ENCODE measurements around the gene HS6ST2. TPM values are rescaled to one million over a fixed set of nuclear protein-coding genes. Genes with fewer than 3 reads are reported as not detected.

The HS6ST2 gene
- total RNA-seq, 1 donor from 2014 or later, result 23.4 TPM

DNA sequence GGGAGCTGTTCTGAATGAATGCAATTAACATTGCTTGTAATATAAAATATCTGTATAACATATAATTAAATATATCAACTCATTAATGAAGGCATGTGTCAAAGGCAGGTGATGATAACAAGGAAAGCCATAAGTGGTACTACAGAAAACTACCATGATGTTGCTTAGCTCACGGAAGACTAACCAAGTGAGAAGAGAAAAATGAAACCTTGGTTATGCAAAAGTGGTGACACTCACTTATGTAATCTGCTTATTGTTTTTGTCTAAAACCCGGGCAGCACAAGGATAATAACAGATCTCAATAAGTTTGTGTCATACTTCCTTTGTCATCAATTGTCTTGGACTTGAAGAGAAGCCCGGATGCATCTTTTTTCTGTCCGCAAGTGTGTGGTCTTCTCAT is 156.4 kb downstream of the HS6ST2 start:
- DNase-seq (ENCODE audit: low spot score), result no peak

DNA sequence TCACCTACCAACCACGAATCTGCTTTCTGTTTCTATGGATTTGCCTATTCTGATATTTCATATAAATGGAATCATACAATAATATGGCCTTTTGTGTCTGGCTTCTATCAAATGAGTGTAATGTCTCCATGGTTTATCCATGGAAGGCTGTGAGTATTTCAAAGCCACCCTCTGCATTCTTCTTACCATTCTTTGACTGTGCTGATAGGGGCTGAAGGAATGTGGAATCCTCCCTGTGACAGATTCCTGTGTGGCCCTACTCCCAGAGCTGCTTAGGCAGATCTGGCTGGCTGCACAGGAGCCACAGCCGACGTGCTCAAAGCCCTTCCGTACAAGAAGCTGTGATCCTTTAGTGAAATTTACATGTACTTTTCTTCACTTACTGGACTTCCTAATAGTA is 163.2 kb downstream of the HS6ST2 start:
- peak; percentile 53 for DNase-seq (ENCODE audit: low spot score)

DNA sequence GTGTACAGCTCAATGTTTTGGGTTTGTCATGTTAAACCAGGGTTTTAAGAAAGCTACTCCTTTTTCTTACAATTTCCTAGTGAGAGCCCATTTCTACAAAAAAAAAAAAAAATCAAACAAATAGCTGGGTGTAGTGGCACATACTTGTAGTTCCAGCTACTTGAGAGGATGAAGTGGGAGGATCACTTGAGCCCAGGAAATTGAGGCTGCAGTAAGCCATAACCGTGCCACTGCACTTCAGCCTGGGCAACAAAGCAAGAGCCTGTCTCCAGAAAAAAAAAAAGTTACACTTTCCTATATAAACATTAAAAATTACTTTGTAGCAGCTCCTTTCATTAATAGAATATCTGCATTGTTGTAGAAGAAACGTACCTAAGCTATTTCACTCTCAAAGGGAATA is 166.7 kb downstream of the HS6ST2 start:
- no peak for DNase-seq (ENCODE audit: low spot score)

DNA sequence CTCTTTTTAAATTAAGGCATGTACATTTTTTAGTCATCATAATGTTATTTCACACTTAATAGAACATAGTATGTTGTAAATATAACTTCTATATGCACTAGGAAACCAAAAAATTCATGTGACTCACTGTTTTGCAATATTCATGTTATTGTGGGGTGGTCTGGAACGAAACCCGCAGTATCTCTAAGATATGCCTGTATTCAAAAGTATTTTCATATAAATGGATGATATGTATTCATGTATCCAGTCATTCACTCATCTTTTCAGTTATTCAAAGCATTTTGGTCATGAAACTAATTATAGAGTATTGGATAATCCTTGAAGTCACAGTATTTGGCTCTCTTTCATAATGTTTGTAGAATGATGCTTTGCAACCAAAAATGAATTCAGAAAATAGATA is 168.1 kb downstream of the HS6ST2 start:
- DNase-seq (ENCODE audit: low spot score), result no peak

DNA sequence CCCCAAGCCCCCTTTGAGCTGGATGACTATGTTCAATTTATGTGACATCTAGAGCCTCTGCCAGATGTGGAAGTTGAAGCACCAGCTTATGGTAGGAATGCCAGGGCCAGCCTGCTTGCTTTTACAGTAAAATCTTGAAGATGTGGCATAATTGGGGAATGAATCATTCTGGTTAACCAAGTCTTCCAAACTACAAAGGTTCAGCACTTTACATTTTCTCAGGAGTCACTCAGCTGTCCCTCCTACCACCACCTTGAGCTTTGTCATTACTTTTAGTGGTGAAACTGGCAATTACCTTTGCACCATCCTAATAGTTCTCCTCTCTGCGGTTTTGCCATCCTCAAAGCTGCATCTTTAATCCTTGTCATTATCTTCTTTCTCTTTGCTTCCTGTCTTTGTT is 172.2 kb downstream of the HS6ST2 start:
- DNase-seq (ENCODE audit: low spot score), result peak; percentile 25

GRCh38 chrX:132778917-132779316 is 179.5 kb downstream of the HS6ST2 start:
- no peak for DNase-seq (ENCODE audit: low spot score)

DNA sequence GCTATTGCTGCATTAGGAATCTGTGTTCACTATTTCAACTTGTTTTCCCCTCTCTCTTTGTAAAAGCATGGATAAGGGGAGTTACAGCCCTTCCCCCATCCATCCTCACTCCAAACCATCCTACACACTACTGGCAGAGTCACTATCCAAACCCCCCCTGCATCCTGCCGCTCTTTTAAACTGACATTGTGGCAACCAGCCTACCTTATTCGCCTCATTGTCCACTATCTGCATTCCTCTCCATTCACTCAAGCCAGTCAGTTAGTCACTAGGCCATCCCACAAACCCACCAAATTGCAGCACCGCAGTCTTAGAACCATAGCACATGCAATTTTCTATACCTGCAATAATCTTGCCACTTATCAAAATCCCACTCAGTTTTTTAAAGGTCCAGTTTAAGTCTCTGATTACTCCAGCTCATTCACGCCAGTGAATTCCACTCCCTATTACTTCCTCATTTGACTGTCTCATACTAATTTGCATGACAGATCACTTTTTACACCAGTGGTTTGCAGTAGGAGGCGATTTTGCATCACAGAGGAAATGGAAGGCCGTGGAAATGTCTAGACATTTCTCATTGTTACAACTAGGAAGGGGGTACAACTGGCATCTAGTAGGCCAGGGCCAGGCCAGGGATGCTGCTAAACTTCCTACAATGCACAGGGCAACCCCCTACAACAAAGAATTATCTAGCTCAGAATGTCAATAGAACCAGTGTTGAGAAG is 181.8 kb downstream of the HS6ST2 start:
- DNase-seq (ENCODE audit: low spot score), result no peak

GRCh38 chrX:132775263-132775823 is 183.1 kb downstream of the HS6ST2 start:
- DNase-seq (ENCODE audit: low spot score), result no peak

- peak; percentile 92 for DNase-seq (ENCODE audit: low spot score)
Measured at GRCh38 chrX:132774010-132774714, 184.3 kb downstream of the HS6ST2 start.

GRCh38 chrX:132769609-132770008 is 188.8 kb downstream of the HS6ST2 start:
- DNase-seq (ENCODE audit: low spot score), result no peak

- no peak for DNase-seq (ENCODE audit: low spot score)
Measured at GRCh38 chrX:132766452-132766851, 192.0 kb downstream of the HS6ST2 start.

GRCh38 chrX:132763528-132763927 is 194.9 kb downstream of the HS6ST2 start:
- DNase-seq (ENCODE audit: low spot score), result no peak

DNA sequence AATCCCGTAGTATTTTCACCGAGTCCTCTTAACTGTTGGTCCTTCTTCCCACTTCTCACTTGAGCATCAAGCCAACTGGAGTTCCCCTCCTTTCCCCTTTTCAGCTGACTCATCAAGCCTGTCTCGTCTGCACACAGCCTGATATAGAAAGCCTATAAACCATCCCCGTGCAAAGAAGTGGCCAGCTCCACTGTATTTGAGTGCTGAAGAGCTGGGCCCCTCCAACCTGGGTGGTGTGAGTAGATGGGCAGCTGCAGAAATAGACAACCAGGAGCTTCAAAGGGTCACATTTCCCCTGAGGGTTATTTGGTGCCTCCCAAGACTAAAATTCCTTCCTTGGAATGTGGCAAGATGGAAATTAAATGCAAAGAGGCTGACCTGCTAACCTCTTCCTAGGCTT is 199.7 kb downstream of the HS6ST2 start:
- DNase-seq (ENCODE audit: low spot score), result peak; percentile 63

- no peak for DNase-seq (ENCODE audit: low spot score)
Measured at GRCh38 chrX:132757066-132757623, 201.3 kb downstream of the HS6ST2 start.

GRCh38 chrX:132756439-132756838 is 202.0 kb downstream of the HS6ST2 start:
- no peak for DNase-seq (ENCODE audit: low spot score)

DNA sequence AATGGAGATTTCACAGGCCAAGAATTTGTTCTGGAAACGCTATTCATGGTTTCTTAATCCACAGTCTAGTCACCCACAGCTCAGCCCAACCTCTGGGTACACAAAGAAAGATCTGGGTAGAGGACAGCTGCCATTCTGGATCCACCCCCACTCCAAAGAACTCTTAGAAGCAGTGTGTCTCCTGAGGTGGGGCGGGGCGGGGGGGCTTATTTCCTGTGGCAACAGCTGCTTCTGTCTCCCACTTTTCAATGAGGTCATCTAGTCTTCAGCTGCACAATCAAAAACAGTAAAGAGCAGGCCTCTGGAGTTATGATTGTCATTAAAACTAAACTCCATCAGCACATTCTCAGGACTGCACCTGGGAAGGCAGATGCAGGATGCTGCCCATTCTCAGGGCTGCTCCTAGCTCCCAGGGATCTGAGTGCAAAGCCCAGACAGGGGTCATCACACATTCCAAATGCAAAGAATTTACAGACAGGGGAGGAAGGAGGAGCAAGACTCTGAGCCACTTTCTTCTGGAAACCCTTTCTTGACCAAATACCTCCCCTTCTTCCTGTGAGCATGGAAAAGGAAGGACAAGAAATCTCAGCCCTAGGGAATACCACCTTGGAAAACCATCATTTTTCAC is 207.3 kb downstream of the HS6ST2 start:
- no peak for DNase-seq (ENCODE audit: low spot score)

GRCh38 chrX:132750331-132751062 is 207.9 kb downstream of the HS6ST2 start:
- peak; percentile 65 for DNase-seq (ENCODE audit: low spot score)

DNA sequence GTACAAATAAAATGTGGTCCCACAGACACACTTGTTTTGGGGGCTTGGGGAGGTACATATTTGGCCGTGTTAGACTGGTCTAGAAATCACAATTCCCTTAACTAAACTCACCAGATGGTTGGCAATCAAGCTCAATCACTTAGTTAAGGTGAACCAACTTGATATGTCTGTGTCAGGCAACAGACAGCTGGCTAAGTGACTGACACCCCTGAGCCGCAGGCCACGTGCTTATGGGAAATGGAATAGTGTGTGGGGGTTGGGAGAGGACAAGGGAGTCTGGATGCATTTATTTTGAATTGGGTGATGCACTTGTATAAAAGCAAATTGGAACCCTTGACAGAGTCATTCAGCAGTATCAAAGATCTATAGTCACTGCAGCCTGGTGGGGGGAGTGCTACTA is 209.0 kb downstream of the HS6ST2 start:
- no peak for DNase-seq (ENCODE audit: low spot score)

DNA sequence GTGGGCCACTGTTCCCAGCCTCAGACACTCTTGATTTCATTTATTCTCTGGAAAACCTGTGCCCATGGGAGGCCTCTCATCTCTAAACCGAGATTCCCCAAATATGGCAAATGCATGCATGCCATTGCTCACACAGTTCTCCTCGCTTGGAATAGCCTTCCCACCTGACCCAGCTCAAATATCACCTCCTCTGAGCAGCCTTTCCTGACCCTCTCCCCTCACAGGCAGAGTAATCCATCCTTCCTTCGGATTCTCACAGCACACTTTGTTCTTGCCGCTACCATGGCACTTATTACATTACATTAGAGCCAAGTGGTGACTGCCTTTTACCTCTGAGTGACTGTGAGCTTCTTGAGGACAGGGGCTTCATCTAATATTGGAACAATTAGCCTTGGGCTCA is 209.5 kb downstream of the HS6ST2 start:
- no peak for DNase-seq (ENCODE audit: low spot score)

GRCh38 chrX:132748268-132748667 is 210.2 kb downstream of the HS6ST2 start:
- DNase-seq (ENCODE audit: low spot score), result no peak

DNA sequence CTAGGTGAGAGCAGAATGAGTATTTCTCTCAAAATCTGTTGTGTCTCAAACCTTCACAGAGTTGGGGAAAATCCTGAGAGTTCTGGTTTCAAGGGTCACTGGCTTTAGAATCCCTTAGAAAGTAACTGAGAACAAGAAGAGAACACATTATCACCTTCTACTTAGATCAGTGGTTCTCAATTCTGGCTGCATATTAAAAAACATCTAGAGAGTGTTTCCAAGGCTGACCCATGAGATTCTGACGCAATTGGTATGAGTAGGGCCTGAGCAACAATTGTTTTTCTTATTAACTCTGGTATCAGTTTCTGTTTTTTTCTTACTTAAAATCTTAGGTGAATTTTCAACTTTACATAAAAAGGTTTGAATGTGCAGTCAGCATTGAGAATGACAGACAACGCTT is 212.8 kb downstream of the HS6ST2 start:
- no peak for DNase-seq (ENCODE audit: low spot score)

GRCh38 chrX:132744470-132744869 is 214.0 kb downstream of the HS6ST2 start:
- DNase-seq (ENCODE audit: low spot score), result no peak
